ENCODE results near the gene KRCC1. TPM values are rescaled to one million over a fixed set of nuclear protein-coding genes. Genes with fewer than 3 reads are reported as not detected.
A peak's percentile ranks its signal among the peaks of the same experiment; 100 is the strongest.

The KRCC1 gene
- total and polyA plus RNA-seq, 9 of the 15 experiments (the other 6 are each of a cell fraction or from before 2014, with no cell fraction given), result 1.9 to 6.0 (median 2.2) TPM

DNA sequence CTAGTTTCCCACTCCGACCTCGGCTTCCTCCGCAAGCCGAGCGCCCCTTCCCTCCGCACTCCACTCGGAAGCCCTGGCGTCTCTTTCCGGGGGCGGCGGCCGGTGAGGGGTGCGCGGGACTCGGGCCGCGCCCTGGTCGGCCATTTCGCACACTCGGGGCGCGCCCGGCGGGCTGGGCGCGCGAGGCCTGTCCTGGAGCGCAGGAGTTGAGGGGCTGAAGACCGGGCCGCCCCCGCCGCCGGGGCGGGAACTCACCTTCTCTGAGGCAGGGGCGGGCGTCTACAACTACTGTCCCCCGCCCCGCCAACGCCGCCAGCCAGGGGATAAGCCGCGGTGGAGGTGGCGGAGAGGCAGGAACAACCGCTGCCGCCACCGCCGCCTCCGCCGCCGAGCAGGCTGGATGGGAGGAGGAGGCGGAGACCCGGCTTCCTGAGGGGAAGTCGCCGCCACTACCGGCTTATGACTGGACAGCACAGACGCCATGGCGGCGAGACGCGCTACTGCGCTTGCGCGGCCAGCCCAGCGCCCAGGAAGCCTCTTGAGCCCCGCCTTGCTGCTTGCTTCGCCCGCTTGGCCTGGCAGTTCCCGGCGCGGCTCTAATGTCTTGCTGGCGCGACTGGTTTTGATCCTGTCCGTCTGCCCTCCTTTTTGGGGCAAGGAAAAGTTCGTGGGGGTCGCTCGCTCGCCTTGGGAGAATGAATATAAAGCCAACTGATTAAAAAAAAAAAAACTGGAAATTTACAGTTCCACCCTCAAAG, at the start of gene KRCC1 (continued):
- TF ChIP-seq, protein P1, sequence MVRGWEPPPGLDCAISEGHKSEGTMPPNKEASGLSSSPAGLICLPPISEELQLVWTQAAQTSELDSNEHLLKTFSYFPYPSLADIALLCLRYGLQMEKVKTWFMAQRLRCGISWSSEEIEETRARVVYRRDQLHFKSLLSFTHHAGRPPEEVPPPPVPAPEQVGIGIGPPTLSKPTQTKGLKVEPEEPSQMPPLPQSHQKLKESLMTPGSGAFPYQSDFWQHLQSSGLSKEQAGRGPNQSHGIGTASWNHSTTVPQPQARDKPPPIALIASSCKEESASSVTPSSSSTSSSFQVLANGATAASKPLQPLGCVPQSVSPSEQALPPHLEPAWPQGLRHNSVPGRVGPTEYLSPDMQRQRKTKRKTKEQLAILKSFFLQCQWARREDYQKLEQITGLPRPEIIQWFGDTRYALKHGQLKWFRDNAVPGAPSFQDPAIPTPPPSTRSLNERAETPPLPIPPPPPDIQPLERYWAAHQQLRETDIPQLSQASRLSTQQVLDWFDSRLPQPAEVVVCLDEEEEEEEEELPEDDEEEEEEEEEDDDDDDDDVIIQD (CRISPR knock-in tag; IDR thresholded peaks at IDR 0.05), result no peak
- TF ChIP-seq, protein P2, sequence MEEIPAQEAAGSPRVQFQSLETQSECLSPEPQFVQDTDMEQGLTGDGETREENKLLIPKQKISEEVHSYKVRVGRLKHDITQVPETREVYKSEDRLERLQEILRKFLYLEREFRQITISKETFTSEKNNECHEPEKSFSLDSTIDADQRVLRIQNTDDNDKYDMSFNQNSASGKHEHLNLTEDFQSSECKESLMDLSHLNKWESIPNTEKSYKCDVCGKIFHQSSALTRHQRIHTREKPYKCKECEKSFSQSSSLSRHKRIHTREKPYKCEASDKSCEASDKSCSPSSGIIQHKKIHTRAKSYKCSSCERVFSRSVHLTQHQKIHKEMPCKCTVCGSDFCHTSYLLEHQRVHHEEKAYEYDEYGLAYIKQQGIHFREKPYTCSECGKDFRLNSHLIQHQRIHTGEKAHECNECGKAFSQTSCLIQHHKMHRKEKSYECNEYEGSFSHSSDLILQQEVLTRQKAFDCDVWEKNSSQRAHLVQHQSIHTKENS (CRISPR knock-in tag; IDR thresholded peaks at IDR 0.05), result no peak
- no peak for TF ChIP-seq BHLHE40 (IDR thresholded peaks at IDR 0.05; ENCODE audit: low read length)
- no peak for TF ChIP-seq ZNF212 (CRISPR knock-in tag; IDR thresholded peaks at IDR 0.05)
- TF ChIP-seq, protein P3, sequence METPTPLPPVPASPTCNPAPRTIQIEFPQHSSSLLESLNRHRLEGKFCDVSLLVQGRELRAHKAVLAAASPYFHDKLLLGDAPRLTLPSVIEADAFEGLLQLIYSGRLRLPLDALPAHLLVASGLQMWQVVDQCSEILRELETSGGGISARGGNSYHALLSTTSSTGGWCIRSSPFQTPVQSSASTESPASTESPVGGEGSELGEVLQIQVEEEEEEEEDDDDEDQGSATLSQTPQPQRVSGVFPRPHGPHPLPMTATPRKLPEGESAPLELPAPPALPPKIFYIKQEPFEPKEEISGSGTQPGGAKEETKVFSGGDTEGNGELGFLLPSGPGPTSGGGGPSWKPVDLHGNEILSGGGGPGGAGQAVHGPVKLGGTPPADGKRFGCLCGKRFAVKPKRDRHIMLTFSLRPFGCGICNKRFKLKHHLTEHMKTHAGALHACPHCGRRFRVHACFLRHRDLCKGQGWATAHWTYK (CRISPR knock-in tag; IDR thresholded peaks at IDR 0.05), result peak; percentile 85
- no peak for TF ChIP-seq ZNF707 (CRISPR knock-in tag; conservative IDR thresholded peaks at IDR 0.05)
- TF ChIP-seq ZNF124 (CRISPR knock-in tag; IDR thresholded peaks at IDR 0.05), result no peak
- no peak for TF ChIP-seq TCF7L2 (IDR thresholded peaks at IDR 0.05; ENCODE audit: low read depth, low read length)
- no peak for TF ChIP-seq STAT5A (IDR thresholded peaks at IDR 0.05; ENCODE audit: borderline replicate concordance, low read length)
- no peak for TF ChIP-seq ZNF57 (CRISPR knock-in tag; IDR thresholded peaks at IDR 0.05)
- TF ChIP-seq PHF8 (IDR thresholded peaks at IDR 0.05; ENCODE audit: borderline replicate concordance, low read length), result peak; percentile 93
- peak; percentile 51 to 89; a peak in 2 of 4 replicates for TF ChIP-seq MAZ (CRISPR knock-in tag; conservative IDR thresholded peaks at IDR 0.05 in 1 of 2, IDR thresholded peaks at IDR 0.05 in 1 of 2)
- no peak for TF ChIP-seq SRSF9 (IDR thresholded peaks at IDR 0.05; ENCODE audit: borderline replicate concordance, low read depth, low read length)
- TF ChIP-seq GTF2E2 (tag; IDR thresholded peaks at IDR 0.05), result peak; percentile 91
- TF ChIP-seq C11orf30 (IDR thresholded peaks at IDR 0.05; ENCODE audit: low read depth), result no peak
- TF ChIP-seq, protein P4, sequence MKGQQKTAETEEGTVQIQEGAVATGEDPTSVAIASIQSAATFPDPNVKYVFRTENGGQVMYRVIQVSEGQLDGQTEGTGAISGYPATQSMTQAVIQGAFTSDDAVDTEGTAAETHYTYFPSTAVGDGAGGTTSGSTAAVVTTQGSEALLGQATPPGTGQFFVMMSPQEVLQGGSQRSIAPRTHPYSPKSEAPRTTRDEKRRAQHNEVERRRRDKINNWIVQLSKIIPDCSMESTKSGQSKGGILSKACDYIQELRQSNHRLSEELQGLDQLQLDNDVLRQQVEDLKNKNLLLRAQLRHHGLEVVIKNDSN (CRISPR knock-in tag; IDR thresholded peaks at IDR 0.05), result no peak
- no peak for TF ChIP-seq PTRF (tag; IDR thresholded peaks at IDR 0.05)
- no peak for TF ChIP-seq MECOM (CRISPR knock-in tag; IDR thresholded peaks at IDR 0.05)
- no peak for TF ChIP-seq SNRNP70 (optimal IDR thresholded peaks at IDR 0.05; ENCODE audit: low read depth, low read length)
- no peak for TF ChIP-seq ZNF12 (CRISPR knock-in tag; IDR thresholded peaks at IDR 0.05)
- no peak for TF ChIP-seq DDX20 (tag; IDR thresholded peaks at IDR 0.05; ENCODE audit: low read depth)
